HG03097 (cell line): ENCODE data around the gene GORASP1.
"Not testable (repeated sequence)": the region's sequence is repeated elsewhere in the genome, so short reads cannot be mapped to it uniquely, and the experiment has no call there.

Source experiments
- ATAC-seq: cut with Tn5 transposase; IDR thresholded peaks from one replicate; pipeline ENCODE4 v1.9.1; 2021; ENCODE audit not compliant: unreplicated experiment, low FRiP score

GORASP1 gene

DNA sequence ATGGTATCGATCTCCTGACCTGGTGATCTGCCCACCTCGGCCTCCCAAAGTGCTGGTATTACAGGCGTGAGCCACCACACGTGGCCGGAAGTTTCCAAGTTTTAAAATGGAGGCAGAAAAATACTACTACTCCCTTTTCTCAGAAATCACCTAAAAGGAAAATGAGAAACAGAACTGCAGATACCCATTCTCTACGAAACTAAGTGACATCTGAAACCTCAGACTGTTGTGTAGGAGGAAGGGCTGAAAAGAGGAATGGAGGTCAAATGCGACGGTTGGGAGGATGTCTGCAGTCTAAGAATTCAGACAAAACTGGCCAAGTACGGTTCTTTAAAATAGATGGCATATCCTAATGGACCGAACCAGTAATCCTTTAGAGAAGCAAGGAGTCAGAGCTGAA, 31.5 kb downstream of the GORASP1 start:
- no peak for ATAC-seq

DNA sequence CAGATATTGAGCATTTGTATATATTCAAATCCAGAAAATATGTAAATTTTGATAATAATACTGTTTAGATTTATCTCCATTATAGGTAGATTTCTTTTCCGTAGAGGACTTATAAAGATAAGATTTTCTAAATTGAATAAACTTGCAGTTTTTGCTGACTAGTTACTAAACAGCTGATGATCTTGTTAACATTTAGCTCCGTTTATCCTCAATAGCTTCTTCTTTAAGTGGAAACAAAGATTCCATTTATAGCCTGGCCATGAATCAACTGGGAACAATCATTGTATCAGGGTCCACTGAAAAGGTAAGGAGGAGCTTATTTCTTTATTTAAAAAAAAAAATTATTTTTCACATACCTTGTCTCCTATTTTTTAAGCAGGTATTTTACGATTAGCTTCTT, 38.9 kb downstream of the GORASP1 start:
- ATAC-seq: no peak

DNA sequence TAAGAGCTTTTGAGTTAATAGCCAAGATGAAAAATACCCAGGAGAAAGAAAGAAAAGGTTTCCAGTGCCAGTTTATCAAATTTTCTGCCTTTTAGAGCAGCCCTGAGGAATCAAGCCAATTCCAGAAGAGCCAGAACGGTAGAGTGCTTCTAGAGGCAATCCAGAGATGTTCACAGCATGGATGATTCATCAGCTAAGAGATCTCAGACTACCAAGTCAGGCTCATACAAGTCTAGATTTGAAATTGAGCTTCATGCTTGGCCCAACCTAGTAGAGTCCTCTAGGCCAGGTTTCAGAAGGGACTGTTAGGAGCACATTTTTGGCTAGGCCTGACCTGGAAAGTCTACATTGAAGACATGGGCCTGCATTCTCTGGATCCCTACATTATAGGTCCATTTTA, 40.1 kb downstream of the GORASP1 start:
- ATAC-seq: no peak

DNA sequence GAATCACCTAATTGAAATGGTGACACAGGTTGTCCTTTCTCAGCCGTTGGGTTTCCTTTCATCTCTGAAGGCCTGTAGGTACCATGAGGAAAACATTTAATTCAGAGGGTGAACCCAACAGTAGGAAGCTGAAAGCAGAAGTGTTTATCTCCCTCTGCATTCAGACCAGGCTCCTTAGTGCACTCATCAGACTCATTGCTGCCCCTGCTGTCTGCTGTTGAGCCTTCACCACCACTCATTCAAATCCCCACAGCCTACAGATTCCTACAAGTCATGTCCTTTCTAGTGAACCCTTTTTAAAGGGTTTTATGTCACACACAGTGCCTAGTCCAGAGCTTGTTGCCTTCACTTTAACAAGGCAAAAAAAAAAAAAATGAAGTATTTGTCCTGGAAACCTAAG, 42.2 kb downstream of the GORASP1 start:
- peak; percentile 84 for ATAC-seq

DNA sequence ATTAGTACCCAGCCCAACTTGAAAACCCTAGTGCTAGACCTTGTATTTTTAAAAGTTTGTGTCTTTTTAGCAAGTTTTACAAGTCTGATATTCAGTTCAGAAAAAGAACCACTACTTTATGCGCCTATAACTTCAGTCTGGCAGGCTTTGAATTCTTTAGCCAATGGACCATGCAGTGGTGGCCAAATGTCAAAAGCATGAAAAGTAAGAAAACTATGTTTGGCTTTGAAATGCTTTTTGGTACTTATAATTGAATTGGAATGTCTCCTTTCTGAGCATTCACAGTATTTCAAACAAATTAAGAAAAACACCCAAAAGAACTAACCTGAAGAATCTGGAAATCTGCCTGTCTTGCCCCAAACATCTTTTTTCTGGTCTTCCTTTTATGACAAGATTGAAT, 42.8 kb downstream of the GORASP1 start:
- no peak for ATAC-seq

DNA sequence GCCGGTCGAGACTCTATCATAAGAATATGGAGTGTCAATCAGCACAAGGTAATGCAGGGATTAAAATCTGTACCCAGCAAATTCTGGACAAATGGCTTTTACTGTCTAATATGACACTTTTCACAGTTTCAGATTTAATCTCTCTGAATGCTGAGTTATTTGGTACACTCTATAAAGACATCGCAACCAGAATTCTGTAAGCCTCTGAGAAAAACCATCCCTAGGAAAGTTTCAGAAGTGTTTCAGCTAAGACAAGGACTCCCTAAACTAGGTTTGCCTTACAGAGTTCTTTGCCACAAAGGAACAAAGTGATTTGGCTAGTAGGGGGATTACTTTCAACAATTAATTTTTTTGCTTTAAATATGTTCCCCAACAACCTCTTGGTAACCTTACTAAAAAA, 44.3 kb downstream of the GORASP1 start:
- no peak for ATAC-seq

DNA sequence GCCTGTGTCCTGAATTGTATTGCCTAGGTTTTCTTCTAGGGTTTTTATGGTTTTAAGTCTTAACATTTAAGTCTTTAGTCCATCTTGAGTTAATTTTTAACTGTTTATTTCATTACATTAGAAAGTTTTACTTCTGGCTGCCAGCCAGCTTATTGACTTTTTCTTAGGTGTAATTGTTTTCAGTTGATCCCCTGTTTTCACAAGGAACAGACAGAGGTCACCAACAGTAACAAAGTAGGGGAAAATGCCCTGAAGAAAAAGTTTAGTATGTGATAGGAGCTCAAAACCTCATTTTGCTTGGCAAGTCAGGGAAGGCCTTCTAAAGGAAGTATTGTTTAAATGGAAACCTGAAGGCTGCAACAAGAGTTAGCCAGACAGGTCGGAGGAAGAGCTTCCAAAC, 45.2 kb downstream of the GORASP1 start:
- ATAC-seq: no peak

DNA sequence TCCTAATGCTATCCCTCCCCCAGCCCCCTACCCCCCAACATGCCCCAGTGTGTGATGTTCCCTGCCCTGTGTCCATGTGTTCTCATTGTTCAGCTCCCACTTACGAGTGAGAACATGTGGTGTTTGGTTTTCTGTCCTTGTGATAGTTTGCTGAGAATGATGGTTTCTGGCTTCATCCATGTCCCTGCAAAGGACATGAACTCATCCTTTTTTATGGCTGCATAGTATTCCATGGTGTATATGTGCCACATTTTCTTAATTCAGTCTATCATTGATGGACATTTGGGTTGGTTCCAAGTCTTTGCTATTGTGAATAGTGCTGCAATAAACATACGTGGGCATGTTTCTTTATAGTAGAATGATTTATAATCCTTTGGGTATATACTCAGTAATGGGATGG, 46.2 kb downstream of the GORASP1 start:
- not testable (repeated sequence) for ATAC-seq

DNA sequence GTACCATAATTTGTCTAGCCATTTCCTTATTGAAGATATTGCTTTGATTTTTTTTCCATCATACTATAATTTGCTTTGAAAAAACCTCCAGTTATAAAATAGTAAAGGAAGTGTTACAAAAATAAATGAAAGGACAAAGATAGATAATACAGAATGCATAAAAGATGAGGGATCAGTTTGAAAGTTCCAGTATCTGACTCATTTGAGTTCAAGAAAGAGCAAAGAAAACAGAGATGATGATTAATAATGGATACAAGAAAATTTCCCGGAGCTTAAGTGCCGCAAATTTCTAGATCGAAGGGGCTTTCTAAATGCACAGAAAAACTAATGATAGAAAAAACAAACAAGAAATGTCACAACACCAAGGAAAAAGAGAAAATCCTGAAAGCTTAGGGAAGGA, 51.3 kb downstream of the GORASP1 start:
- ATAC-seq: no peak

DNA sequence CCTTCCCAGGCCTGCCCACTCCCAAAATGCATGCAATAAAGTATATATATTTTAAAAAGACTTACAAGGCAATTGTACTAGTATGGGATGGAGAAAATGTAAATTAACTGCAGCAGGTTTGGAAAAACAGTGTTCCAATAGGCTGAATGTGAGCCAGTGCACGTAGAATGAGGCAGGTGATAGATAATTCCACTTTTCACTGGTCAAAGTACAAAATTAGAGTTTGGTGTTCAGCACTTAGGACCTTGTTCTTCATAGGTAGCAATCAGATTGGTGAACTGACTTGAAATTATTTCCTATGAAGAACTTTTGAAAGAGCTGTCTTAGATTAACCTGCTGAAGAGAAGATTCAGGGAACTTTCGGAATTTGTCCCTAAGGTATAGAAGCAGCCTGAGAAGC, 53.7 kb downstream of the GORASP1 start:
- ATAC-seq: no peak

DNA sequence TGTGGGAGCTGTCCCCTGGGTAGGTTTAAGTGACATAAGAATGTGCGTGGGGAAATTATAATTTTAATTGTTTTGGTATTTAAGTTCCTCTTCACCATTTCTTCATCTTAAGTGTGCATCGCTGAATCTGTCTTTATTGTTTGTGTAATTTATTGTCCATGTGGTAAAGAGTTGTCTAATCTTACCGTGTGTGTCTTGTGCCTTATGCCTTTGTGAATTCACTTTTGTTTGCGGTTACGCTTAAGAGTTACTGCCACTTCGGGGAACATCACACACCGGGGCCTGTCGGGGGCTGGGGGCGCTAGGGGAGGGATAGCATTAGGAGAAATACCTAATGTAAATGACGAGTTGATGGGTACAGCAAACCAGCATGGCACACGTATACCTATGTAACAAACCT, 54.8 kb downstream of the GORASP1 start:
- ATAC-seq: no peak

DNA sequence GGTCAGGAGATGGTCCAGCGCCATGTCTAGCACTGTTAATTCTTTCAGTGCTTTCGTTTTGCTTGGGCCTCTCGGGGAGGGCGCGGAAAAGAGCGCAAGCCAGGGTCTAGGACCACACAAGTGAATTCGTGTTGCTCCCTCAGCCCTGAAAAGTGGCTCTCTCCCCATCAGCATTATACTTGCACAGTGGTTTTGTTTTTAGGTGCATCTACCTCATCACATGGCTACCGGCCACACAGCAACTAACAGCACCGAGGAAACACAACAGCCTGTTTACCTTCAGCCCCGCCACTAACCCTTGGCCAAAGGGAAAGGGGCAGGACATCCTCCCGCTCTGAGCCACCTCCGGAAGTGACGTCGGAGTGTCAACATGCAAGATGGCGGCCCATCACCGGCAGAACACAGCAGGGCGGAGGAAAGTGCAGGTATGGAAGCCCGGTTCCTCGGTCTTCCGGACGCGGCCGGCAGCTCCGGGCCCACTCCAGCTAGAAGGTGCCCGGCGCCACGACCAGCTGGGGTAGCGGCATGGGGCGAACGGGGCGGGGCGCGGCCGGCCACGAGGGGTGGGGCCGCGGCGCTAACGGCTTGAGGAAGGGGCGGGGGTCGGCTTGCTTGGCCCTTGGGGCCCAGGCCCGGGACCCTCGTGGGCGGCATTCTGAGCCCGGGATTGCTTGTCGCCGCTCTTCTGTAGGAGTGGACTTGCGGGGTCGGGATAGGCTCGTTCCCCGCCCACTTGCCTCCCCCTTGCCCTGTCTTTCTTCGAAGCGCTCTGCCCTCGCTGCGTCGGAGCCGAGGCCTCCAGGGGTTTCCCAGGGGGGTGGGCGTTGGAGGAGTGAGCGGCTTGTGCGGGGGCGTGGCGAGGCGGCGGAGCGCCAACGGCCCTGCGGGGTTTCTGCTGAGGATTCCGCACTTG, 55.5 kb downstream of the GORASP1 start, which contains the start of the genes SCN11A and WDR48:
SCN11A (minus strand) TSS at position 296 of the 913 bp plus-strand sequence. CDS start 101,582 bp downstream, outside the sequence.
WDR48 (plus strand) TSS at position 368 of the 913 bp plus-strand sequence; CDS start at position 378, 10 bp downstream.
- ATAC-seq: peak; percentile 95

DNA sequence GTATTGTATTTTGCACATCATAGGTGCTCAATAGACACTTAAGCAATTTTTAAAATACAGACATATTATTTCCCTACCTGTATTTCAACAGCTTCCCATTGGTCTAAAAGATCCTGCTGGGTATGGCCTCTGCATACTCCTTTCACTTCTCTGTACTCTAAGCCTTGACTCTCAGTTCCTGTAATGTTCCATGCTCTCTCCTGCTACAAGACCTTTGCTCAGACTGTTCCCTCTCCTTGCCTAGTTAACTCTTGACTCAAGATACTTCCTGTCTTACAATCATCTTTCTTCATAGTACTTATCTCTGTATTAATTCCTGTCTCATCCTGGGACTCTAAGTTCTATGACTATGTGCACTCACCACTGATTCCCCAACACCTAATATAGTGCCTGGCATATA, 57.4 kb downstream of the GORASP1 start:
- no peak for ATAC-seq
